ENCODE results near the gene GLI3. TPM values are rescaled to one million over a fixed set of nuclear protein-coding genes. Genes with fewer than 3 reads are reported as not detected.

GLI3 gene
- total RNA-seq, 2 donors from 2014 or later = 6.0 to 8.1 TPM

DNA sequence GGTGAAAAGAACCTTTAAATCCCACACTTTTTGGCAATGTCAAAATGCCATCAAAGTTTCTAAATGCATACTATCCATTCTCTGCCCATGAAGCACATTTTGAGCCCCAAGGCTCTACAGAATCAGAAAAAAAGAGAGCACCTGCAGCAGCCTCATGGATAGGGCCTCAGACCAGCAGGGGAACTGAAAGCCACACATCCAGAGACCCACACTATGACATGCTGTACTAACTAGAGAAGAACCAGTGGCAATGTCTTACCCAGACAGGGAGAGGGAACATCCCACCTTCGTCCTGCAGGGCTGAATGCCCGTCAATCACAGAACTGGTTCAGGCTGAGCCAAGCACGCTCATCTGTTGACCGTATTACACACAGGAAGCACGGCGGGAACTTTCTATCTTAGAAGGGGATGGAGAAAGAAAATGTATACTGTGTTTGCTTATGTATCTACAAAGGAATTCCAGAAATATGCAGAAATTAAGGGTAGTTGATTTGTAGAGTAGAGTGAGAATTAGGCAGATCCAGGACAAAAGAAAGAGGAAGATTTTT lies 237.2 kb downstream of the GLI3 start:
- DNase-seq = no peak
- no peak for ATAC-seq
- intact Hi-C loops (cut with DNase I) = no loop called here

DNA sequence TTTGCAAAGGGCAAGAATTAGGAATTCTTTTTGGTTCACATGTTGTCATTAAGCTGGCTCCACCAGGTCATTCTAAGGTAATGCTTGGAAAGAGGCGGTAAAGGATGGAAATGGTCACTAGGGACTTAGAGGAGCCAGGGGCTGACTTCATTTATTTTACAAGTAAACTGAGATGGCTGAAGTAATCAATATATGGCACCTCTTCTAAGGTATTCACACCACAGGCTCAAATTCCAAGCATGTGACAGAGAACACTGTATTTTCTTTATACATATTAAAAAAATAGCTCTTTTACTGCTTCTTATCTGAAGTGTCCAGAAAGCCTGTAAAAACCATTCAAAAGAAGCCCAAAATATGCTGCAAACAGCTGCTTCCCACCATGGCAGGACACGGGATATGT lies 239.0 kb downstream of the GLI3 start:
- DNase-seq = no peak
- intact Hi-C loops (cut with DNase I) = no loop called here
- ATAC-seq = no peak

DNA sequence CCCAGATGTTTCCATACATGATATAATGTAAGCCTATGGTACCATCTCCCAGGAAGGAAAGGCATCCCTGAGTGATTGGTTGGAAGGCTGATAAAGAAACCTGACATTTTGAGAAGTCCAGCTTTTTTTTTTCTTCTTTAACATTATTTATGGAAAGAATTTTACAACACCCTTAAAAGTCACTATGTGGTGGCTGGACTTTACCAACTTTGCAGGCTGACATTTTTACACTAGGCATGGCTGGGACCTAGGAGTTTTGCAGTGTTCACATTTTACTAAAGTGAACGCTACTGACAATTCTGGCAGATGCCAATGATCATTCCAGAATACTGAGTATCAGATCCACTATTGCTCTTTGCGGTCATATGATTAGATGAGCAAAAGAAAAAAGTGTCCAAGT lies 239.9 kb downstream of the GLI3 start:
- ATAC-seq = no peak
- DNase-seq = no peak
- intact Hi-C loops (cut with DNase I) = no loop called here

DNA sequence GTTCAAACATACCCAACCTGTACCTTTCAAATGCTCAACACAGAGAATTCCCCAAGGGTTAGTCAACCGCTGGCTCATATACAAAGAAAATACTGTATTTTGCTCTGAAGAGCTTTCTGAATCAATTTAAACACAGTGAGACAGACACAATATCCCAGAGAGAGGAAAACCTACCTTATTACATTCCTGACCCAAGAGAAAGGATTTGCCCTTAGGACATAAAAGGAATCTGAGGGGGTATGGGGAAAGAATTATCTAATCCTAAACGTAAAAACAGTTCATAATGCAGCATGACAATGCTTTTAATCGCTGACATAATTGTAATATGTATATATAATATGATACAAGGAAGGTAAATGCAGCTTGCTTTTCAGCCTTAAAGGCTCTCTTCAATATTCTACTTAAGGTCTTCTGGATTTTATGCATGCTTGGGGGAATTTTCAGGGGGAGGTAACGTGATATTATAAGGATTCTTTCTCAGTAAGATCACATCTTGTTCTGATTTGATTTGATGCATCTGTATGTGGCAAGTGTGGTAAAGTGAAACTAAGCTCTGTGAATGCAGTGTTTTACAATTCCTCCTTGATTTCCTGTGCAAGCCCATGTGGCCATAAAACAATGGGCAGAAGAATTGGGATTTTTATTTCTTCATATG lies 240.5 kb downstream of the GLI3 start:
- peak in 1 of 2 donors; percentile 55 for ATAC-seq
- intact Hi-C loops (cut with DNase I) = no loop called here
- DNase-seq = no peak

DNA sequence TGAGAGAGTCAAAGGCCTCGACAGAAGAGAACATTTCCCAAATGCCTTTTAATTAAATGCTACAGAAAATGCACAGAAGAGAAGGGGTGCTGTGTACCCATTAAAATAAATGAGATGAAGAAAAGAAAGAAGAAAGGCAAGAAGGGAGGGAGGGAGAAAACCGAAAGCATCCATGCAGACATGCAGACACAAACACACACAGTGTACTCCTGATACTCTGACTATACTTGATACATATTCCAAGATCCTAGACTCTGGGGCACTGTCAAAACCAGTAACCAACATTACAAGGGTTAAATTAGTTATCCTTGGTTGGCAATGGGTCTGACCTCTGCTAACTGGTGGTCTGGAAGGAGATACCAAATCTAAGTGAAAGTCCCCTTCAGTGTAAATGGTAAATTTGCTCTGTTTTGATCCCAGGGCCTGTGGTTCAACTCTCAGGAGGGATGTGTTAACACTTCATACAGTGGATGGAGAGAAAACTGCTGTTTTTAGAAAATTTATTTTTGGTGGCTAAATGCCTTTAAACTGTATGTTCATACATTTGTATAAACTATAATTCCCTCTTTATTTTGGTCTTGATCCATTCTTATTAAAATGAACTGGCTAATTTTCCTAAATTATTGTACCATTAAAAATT lies 241.3 kb downstream of the GLI3 start:
- DNase-seq (no peak), ATAC-seq (peak in 1 of 2 donors; percentile 36)
- intact Hi-C loops (cut with DNase I) = no loop called here

DNA sequence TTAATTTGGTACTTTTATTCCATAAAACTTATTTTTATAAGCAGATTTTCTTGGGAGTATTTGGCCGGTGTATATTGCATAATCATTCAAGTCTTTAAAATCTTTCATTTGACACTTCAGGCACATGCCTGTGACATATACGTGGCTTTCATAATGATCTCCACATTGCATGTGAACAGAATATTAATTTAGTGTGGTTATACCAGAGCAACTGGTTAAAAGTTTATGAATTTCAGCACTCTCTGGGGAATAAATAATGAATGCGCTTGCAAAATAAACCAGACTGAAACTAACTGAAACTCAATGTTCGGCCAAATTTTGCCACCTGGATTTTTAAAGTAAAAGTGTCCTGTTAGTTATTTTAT lies 242.3 kb downstream of the GLI3 start:
- intact Hi-C loops (cut with DNase I) = no loop called here
- DNase-seq = no peak
- no peak for ATAC-seq

DNA sequence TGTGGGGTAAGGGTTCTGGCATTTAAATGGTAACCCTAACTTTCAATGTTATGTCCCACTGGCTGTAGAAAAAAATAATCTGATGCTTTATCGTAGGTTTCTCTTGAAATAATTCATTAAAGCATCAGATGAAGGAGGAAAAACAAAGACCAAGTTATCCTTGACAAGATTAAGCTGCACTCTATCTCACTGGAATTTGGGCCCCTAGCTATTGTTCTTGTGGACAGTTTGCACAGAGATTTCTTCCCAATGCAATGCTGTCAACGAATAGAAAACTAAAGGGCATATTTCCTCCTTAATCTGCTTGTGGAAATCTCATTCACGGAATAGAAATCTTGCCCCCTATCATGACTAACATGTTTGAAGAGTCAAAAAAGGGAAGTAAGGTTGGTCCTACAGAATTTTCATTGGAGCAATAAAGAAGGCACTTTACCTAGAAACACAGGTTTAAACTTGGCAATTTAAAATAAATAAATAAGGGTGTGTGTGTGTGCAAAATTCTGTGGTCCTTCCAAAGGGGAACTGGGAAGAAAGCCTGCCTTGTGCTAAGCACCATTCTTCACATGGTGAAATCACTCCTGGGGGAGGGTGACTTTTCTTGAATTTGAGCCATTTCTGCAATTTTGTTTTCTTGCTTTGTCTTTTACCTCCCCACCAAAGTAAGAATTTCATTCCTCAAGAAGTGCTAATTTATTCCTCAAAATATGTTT lies 242.8 kb downstream of the GLI3 start:
- ATAC-seq = no peak
- DNase-seq = no peak
- intact Hi-C loops (cut with DNase I) = no loop called here

DNA sequence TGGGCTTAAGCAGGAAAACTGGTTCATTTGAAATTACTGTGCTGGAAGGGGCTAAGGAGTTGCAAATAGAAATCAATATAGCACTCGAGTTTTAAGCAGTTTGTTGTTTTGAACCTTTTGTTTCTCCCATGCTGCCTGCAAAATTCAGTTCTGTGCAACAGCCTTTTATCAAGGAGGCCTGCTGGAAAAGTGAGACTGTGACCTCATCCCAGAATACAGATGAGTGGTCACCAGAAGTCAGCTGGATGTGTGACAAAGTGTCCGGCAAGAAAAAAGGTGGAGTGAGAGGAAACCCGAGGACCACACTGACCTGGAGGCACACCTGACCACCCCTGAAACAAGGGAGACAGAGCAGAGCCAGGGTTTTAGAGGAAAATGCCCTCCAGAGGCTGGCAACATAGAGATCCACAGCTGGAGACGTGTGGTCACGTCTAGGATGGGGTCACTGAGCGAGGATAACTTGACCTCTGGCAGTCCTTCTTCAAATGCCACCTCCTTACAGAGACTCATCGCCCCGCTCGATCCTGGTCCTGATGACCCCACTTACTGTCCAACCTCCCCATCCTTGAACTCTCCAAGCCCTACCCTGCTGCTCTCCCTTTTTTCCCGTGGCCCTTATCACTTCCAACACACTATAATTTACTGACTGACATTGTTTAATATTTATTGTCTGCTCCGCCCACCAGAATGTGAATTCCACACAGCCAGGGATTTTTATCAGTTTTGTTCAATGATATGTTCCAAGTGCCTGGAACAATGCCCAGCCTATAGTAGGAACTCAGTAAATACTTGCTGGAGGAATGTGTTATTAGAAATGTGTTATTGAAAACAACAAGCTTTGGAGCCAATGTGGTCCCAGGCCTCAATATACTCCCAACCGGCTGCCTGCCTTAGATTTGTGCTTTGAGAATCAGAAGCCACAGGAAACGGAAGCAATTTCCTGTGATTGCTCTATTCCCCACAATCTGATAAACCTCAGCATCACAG lies 243.8 kb downstream of the GLI3 start:
- intact Hi-C loops (cut with DNase I) = no loop called here
- no peak for DNase-seq
- no peak for ATAC-seq

DNA sequence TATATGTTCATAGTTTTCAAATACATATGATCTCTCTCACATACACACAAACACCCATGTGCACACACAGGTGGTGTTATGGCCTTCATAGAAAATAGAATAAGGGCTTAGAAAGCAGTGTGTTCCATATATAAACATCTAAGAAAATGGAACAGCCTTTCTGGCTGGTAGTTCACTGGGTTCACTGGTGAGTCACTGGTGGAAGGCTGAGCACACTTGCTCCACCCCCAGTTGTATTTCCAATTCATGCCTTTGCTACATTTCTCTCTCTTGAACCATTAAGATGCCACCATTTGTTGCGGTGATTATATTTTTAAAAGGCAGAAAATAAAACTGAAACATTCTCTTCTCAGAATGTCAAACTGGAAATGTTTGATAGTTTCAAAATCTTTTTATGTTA lies 252.1 kb downstream of the GLI3 start:
- ATAC-seq = peak in 1 of 2 donors; percentile 48
- intact Hi-C loops (cut with DNase I) = loop anchor here in 1 of 2 donors (10.0 kb wide), 1 partner anchor 250 kb away; the partner anchor contains the start of gene GLI3
- DNase-seq = no peak

DNA sequence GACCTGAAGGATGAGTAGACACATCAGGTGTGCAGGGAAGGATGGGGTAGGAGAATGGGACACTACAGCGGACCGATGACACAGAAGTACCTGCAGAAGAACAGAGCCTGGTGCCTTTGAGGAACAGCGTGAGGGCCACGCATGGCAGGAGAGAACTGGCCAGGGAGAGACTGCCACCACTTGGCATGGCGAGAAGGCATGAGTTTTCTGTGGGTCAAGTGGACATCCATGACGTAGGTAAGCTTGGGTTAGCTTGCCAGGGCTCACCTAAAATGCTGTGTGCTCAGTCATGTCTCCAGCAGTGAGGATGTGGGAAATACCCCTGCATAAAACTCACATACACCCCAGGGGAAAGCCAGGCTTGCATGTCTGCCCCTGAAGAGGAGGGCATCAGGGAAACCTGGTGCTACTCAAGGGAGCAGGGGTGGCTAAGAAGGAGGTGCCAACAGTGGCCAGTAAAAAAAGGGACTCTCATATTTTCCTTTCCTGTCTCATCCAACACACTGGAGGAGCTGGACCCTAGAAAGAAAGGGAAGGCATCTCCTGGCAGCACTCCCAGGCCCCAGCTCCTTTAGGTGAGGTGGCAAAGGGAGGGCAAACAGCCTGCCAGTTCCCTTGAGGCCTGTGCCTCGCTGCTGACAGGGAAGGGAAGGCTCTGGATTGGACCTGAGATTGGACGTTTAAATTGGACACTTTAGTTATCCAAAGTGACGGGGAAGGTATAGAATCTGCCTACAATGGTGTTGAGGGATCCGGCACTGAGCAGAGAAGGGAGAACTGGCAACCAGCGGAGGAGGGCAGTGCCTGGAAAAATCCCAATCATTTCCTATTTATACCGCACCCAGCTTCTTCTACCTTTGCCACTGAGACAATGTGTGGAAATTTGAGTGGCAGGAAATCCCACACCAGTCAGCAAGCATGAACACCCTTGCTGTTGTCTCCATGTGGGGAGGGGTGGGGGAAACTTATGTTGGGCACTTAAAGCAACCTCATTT lies 255.7 kb downstream of the GLI3 start:
- DNase-seq (no peak), ATAC-seq (no peak)
- intact Hi-C loops (cut with DNase I) = loop anchor here in 1 of 2 donors (10.0 kb wide), 1 partner anchor 253 kb away; the partner anchor contains the start of gene GLI3

DNA sequence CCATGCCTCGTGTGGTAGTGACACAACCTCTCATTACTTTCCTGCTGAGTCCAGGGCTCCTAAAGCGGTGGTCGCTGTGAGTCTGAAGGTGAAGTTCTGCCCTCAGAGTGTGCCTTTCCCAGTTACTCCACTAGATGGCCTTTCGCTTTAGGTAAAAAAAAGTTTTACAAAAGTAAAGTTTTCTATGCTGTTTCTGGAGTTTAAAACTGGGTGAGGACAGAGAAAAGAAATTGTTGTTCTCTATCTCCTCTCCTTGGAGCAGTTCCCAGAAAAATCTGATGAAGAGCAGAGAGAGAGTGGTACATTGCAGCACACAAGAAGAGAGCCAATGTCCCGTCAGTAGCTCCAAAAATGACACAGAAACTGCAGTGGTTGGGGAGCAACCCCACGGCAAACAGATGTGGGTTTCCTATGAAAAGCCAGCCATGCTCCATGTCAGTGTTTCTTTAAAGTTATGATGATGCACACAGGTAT lies 257.1 kb downstream of the GLI3 start:
- ATAC-seq = peak; percentile 34 to 44

DNA sequence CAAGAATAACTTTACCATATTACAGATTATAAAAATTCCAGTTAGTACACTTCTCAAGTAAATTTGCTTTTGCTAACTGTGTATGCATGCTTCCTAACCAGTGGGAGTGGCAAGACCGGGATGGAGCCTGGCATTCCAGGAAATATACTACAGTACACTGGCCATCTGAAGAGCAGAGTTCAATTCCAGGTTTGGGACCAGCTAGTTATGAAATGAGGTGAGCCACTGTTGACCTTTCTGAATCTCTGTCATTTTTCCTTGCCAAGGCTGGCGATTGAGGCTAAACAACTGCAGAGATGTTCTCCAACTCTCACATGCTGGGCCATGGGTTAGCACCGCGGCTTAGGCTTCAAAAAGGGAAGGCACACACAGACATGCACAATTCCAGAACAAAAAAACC lies 258.2 kb downstream of the GLI3 start:
- ATAC-seq (no peak), DNase-seq (no peak)
- intact Hi-C loops (cut with DNase I) = loop anchor here in 1 of 2 donors (10.0 kb wide), 2 partner anchors 326 to 716 kb away; no protein-coding TSS in a partner anchor

More for the DNA sequence above, 257.1 kb downstream of the GLI3 start:
- no peak for DNase-seq
- intact Hi-C loops (cut with DNase I) = loop anchor here in 1 of 2 donors (10.0 kb wide), 3 partner anchors 255 to 715 kb away; partner anchors contain the start of gene GLI3

DNA sequence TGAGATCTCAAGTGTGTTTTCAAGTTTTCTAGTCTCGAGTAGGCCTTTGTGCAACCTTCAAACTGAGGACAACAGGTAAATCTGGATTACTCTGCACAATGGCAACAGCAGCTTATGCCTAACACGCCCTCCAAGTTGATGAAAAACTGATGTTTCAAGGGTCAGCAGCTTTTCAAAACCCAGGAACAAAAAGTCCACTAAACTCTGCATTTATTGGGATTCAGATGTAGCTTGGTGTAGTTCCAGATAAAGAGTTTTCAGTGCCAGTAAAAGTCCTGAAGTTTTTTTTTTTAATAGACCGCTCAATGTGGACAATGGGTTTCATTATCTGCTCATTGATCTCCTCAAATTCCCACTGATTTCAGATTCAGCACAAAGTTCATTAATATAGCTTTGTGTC lies 259.3 kb downstream of the GLI3 start:
- ATAC-seq (no peak), DNase-seq (no peak)
- intact Hi-C loops (cut with DNase I) = loop anchor here in 1 of 2 donors (2.0 to 10.0 kb wide), 3 partner anchors 35 to 717 kb away; no protein-coding TSS in a partner anchor

DNA sequence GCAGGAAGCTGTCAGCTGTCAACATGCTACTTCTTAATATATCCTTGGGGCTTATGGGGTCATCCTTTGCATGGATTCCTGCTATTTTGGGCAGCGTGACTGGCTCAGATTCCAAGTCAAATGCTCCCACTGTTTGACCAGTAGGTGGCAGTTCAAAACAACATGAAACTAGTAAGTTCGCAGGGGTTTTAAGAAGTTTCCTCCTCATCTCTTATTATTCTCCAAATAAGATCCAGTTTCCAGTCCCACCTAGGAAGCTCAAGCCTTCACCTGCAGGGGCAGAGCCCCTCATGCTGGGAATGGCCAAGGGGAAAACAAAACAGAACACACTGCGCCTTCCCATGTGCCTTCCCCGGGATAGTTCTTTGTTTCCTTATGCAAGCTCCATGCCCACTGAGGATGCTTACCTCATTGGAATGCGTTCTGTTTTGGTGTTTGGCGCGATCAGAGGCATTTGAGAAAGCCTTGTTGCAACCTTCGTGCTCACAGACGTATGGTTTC lies 259.8 kb downstream of the GLI3 start:
- ATAC-seq = peak; percentile 65 to 74
- no peak for DNase-seq
- intact Hi-C loops (cut with DNase I) = loop anchor here in 1 of 2 donors (2.0 to 10.0 kb wide), 3 partner anchors 34 to 718 kb away; no protein-coding TSS in a partner anchor

DNA sequence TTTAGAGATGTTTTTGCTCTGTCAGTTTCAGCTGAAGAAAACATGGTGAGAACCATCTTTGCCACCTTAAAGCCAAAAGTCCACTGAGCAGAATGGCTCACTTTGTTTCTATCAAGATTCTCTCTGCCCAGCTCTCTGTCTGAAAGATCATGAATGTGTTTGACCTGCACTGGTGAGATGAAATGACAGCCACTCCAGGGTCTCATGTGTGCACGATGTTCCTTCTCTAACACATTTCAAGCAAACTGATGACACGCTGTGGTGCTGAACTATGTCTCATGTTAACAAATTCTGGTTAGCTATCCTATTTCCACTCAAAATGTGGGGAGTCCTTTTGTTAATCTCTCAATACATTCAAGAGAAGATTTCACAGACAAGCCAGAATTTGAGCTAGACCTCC lies 260.6 kb downstream of the GLI3 start:
- no peak for DNase-seq
- no peak for ATAC-seq
- intact Hi-C loops (cut with DNase I) = loop anchor here in 1 of 2 donors (2.0 to 10.0 kb wide), 3 partner anchors 34 to 718 kb away; no protein-coding TSS in a partner anchor

DNA sequence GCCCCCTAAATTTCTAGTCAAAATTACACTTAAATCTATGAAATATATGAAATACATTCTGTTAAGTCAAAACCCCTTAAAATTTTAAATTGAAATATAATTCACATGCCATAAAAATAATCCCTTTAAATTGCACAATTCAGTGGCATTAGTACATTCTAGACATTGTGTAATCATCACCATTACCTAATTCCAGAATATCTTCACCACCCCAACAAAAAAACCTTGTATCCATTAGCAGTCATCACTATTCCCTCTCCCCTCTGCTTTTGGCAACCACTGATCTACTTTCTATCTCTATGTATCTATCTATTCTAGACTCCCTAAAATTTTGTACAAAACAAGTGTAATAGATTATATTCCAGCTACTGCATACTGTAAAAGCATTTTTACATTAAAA lies 261.2 kb downstream of the GLI3 start:
- ATAC-seq (peak in 1 of 2 donors; percentile 67), DNase-seq (no peak)
- intact Hi-C loops (cut with DNase I) = loop anchor here in 1 of 2 donors (2.0 to 10.0 kb wide), 3 partner anchors 33 to 719 kb away; no protein-coding TSS in a partner anchor

Data from left cardiac atrium (tissue), 4 donors.